SKM-1 treated with dmso at 0.1 percent for 144 hours (cell line): Measurements from ENCODE around the gene UBQLN3.

Source experiments
- DNase-seq: peaks from one replicate; lab custom pipeline; 2025; ENCODE audit not compliant: unreplicated experiment; lab: John Stamatoyannopoulos, UW

Gene UBQLN3

DNA sequence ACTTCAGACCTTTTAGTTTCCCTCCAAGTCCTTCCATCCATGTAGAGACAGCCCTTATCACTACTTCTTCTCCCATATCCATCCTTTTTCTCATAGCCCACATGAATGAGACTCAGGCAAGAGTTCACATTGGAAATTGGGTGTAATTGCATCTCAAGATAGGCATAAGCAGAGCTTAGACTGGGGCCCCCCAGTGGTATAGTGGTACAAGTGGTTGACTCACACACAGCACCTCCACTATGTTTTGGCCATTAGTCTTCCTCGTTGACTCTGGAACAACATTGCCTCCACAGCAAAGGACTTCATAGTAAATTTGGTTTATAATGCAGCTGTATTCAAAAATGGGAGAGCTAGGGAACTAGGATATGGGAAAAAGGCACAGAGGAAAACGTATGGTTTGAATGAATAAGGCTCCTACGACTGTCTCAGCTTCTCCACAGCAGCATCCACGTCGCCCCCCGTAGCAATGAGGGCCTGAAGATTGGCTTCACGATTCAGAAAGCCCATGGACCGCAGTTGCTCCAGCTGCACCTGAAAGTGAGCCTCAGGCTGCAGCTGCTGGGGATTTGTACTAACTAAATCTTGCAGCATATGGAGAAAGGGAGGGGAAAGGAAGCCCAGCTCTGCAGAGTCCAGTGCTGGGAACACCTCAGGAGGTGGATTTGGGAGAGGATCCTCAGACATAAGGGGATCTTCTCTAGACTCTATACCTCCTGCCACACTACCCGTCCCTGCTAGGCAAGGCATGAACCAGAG is 2.4 kb downstream of the UBQLN3 start:
- no peak for DNase-seq

- no peak for DNase-seq
Measured at GRCh38 chr11:5505363-5506048, 4.3 kb downstream of the UBQLN3 start.

GRCh38 chr11:5504403-5504921 is 5.3 kb downstream of the UBQLN3 start:
- no peak for DNase-seq

- DNase-seq: no peak
Measured at GRCh38 chr11:5500393-5500801, 9.4 kb downstream of the UBQLN3 start.

- no peak for DNase-seq
Measured at GRCh38 chr11:5499671-5500070, 10.1 kb downstream of the UBQLN3 start.

DNA sequence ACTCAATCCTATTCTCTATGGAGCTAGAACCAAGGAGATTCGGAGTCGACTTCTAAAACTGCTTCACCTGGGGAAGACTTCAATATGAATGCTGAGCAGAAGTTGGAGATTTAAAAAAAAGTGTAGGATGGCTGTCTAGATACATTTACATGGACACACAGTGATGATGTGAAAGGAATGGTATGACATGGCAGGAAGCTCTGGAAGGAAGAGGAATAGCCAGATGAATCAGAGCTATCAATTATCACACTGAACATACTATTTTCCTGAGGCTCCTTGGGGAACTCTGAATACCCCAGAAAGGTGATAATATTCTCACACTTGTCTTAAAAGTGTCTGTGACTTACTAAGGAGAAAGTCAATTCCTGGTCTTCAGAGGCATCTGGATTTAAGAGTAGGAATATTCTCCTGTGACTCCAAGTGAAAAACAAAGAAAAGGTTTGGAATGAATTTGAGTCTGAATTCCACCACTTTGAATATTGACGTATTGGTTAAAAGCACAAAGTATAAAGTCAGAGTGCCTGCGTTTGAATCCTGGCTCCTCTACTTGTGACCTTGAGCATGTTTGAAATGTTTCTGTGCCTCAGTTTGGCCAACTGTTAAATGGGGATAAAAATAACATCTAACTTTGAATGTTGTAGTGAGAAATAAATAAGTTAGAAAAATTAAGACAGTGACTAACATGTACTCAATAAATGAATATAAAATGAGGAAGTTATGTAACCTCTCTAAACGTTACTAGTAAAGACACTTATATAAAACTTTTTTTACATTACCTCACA is 20.0 kb downstream of the UBQLN3 start:
- DNase-seq: no peak

DNA sequence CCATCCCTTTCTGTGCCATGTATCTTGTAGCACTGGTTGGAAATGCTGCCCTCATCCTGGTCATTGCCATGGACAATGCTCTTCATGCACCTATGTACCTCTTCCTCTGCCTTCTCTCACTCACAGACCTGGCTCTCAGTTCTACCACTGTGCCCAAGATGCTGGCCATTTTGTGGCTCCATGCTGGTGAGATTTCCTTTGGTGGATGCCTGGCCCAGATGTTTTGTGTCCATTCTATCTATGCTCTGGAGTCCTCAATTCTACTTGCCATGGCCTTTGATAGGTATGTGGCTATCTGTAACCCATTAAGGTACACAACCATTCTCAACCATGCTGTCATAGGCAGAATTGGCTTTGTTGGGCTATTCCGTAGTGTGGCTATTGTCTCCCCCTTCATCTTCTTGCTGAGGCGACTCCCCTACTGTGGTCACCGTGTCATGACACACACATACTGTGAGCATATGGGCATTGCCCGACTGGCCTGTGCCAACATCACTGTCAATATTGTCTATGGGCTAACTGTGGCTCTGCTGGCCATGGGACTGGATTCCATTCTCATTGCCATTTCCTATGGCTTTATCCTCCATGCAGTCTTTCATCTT is 20.9 kb downstream of the UBQLN3 start:
- DNase-seq: no peak

- no peak for DNase-seq
Measured at GRCh38 chr11:5488385-5488784, 21.4 kb downstream of the UBQLN3 start, which contains the start of gene OR52D1. OR52D1 (plus strand) TSS chr11:5488685; CDS start chr11:5488707, 22 bp downstream.

DNA sequence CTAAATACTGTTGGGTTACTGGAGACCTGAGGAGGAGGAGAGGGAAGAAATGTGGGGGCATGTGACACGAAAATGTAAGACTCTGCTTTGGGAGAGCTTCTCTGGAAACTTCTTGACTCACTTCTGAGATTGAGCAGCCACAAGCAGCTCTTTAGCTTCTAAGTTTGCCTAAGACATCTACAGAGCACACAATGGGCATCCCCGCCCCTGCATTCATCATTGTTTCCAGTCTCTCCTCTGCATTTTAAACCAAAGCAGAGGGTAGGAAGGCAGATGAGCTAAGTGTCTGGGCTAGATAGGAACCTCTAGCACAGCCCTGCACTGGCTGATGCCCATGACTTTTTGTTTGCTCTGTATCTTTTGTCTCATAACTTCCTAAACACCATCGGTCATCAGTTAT is 23.3 kb downstream of the UBQLN3 start:
- DNase-seq: no peak

- DNase-seq: no peak
Measured at GRCh38 chr11:5486003-5486402, 23.8 kb downstream of the UBQLN3 start.

DNA sequence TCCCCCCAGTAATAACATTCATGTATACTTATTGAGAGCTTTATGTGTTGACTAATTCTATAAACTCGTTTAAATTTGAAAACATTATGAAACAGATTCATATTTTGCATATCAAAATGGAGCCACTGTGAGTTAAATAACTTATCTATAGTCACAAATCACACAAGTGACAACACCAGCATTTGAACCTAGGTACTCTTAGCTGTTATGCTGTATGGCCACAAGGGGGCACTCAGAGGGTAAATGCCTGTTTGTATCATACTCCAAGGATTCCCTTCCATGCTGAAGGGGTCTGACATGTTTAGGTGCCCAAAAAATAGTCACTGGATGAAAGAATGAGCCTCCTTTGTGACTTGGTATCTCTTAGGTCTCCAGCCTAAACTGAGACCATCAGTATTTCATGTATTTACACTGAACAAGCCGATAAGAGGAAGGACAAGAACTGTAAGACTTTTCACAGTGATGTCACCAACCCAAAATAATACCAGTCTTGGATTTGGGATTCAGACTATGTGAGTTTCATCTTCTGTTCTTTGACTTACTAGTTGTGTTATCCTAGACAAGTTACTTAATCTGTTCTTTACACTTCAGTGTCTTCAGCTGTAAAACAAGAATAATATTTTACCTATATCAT is 33.5 kb downstream of the UBQLN3 start:
- peak; percentile 13 for DNase-seq

GRCh38 chr11:5473921-5474320 is 35.8 kb downstream of the UBQLN3 start:
- DNase-seq: no peak

DNA sequence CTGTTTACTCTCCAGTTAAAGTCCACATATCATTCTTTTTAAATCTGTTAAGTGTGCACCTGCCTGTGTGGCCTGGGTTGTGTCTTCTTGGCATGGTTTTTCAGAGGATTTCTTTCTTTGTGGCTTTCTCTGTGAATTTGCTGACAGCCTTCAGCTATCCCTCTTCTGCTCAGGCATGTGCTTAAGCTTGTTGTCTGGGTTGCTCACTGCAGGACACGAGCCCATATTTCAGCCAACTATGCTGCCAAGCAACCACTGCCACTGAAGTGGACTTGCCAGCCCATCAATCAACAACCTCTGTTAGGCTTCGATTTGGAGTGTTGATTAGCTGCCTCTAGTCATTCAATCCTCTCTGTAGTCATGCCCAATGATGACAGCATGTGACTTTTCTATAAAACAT is 42.2 kb downstream of the UBQLN3 start:
- no peak for DNase-seq

DNA sequence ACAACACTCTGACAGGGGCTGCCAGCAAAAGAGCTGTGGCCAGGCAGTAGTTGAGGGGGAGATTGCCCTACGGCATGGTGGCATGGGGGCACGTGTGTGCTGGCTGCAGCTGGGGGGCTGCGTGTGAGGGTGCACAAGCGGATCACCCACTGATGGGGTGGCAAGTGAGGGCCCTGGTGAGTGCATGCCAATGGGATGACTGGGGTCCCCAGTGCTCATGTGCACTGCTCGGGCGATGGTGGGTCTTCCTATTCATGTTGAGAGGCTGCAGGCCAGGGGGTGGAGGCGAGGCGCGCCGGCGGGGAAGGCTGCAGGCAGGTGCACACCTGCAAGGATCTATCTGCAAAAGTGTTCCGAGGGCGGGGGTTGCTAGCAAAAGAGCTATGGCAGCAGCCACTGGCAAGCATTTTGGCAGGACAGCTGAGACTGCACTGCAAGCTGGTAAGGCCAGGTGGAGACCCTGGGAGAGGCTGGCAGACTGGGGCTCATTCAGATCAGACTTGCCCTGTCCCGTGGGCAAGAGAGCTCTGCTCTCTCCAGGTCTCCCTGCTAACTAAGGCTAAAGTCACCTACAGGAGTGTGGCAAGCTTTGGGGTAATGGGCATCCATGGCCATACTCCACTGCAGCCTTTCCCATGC is 48.7 kb downstream of the UBQLN3 start:
- no peak for DNase-seq
